ENCODE measurements around the gene LCE1E. TPM values are rescaled to one million over a fixed set of nuclear protein-coding genes. Genes with fewer than 3 reads are reported as not detected.

Gene LCE1E
- total RNA-seq, 4 donors from 2014 or later, result not detected

GRCh38 chr1:152777510-152778137, 8.4 kb upstream of the LCE1E start:
- TF ChIP-seq POLR2AphosphoS5 (IDR thresholded peaks at IDR 0.05) (no peak), POLR2A (IDR thresholded peaks at IDR 0.05) (no peak), EP300 (IDR thresholded peaks at IDR 0.05; ENCODE audit: low read depth) (no peak), CTCF (IDR thresholded peaks at IDR 0.05) (no peak)
- no peak for DNase-seq
- Histone ChIP-seq H3K27ac (no peak overlapping the region), H3K36me3 (no peaks in the 10 kb centered on the region), H3K4me3 (no peak overlapping the region), H3K27me3 (no peaks in the 10 kb centered on the region), H3K9me3 (no peaks in the 10 kb centered on the region), H3K4me1 (no peaks in the 10 kb centered on the region)
- in situ Hi-C loops (cut with MboI; ENCODE audit: low pct_ligation_motif_present in 1 of 4, low pct_unique_long_range_greater_than_20kb in 1 of 4, low sequenced_read_pairs in 3 of 4) (no loop called here), intact Hi-C loops (cut with DNase I; ENCODE audit: low total_unique reads) (no loop called here)
- 48% methylated on average over 4 of the region's 4 CpGs; no CpG with 5 or more reads in 1 of the 2 donors for WGBS, 2 donors (ENCODE audit: low coverage in 1 of 2)

- H3K36me3 ChIP-seq, result no peaks in the 10 kb centered on the region
- DNase-seq, result no peak
- H3K4me1 ChIP-seq, result no peaks in the 10 kb centered on the region
- intact Hi-C loops (cut with DNase I; ENCODE audit: low total_unique reads) (no loop called here), in situ Hi-C loops (cut with MboI; ENCODE audit: low pct_ligation_motif_present in 1 of 4, low pct_unique_long_range_greater_than_20kb in 1 of 4, low sequenced_read_pairs in 3 of 4) (no loop called here)
- no peak overlapping the region for H3K4me3 ChIP-seq
- H3K27ac ChIP-seq, result no peak overlapping the region
- TF ChIP-seq EP300 (IDR thresholded peaks at IDR 0.05; ENCODE audit: low read depth), result no peak
- TF ChIP-seq POLR2A (IDR thresholded peaks at IDR 0.05), result no peak
- no peak for TF ChIP-seq POLR2AphosphoS5 (IDR thresholded peaks at IDR 0.05)
- TF ChIP-seq CTCF (IDR thresholded peaks at IDR 0.05), result no peak
- WGBS, 2 donors (ENCODE audit: low coverage in 1 of 2), result 54% methylated on average over 2 of the region's 2 CpGs; no CpG with 5 or more reads in 1 of the 2 donors
- no peaks in the 10 kb centered on the region for H3K9me3 ChIP-seq
- H3K27me3 ChIP-seq, result no peaks in the 10 kb centered on the region
Measured at GRCh38 chr1:152783095-152783494, 3.0 kb upstream of the LCE1E start.

GRCh38 chr1:152795686-152796085, 9.6 kb downstream of the LCE1E start:
- intact Hi-C loops (cut with DNase I; ENCODE audit: low total_unique reads) (no loop called here), in situ Hi-C loops (cut with MboI; ENCODE audit: low pct_ligation_motif_present in 1 of 4, low pct_unique_long_range_greater_than_20kb in 1 of 4, low sequenced_read_pairs in 3 of 4) (no loop called here)
- TF ChIP-seq POLR2AphosphoS5 (IDR thresholded peaks at IDR 0.05) (no peak), CTCF (IDR thresholded peaks at IDR 0.05) (no peak), EP300 (IDR thresholded peaks at IDR 0.05; ENCODE audit: low read depth) (no peak), POLR2A (IDR thresholded peaks at IDR 0.05) (no peak)
- no peak for DNase-seq
- no peak overlapping the region for H3K27ac ChIP-seq
- H3K27me3 ChIP-seq, result no peaks in the 10 kb centered on the region
- H3K4me1 ChIP-seq, result no peaks in the 10 kb centered on the region
- H3K36me3 ChIP-seq, result no peaks in the 10 kb centered on the region
- 40 to 63% methylated on average over 3 to 4 of the region's 4 CpGs for WGBS, 2 donors (ENCODE audit: low coverage in 1 of 2)
- H3K4me3 ChIP-seq, result no peak overlapping the region
- no peaks in the 10 kb centered on the region for H3K9me3 ChIP-seq

- Histone ChIP-seq H3K4me3 (no peak within 1 kb of the TSS), H3K36me3 (no peaks in the 10 kb centered on the region), H3K9me3 (no peaks in the 10 kb centered on the region), H3K4me1 (no peaks in the 10 kb centered on the region), H3K27ac (no peak within 1 kb of the TSS), H3K27me3 (no peaks in the 10 kb centered on the region)
- WGBS, 2 donors (ENCODE audit: low coverage in 1 of 2), result 47 to 55% methylated on average over 2 to 3 of the region's 3 CpGs
- intact Hi-C loops (cut with DNase I; ENCODE audit: low total_unique reads), result no loop called here
- DNase-seq, result no peak
- in situ Hi-C loops (cut with MboI; ENCODE audit: low pct_ligation_motif_present in 1 of 4, low pct_unique_long_range_greater_than_20kb in 1 of 4, low sequenced_read_pairs in 3 of 4), result no loop called here
- no peak for TF ChIP-seq CTCF (IDR thresholded peaks at IDR 0.05)
- TF ChIP-seq EP300 (IDR thresholded peaks at IDR 0.05; ENCODE audit: low read depth), result no peak
- TF ChIP-seq POLR2A (IDR thresholded peaks at IDR 0.05), result no peak
- TF ChIP-seq POLR2AphosphoS5 (IDR thresholded peaks at IDR 0.05), result no peak
Measured at GRCh38 chr1:152796421-152796820, 10.4 kb downstream of the LCE1E start, which contains the start of gene LCE1D. Gene LCE1D (plus strand): TSS chr1:152796721. CDS start chr1:152797795, 1,074 bp downstream.

Data from transverse colon (tissue), 4 donors.